NCI-H446 treated with DMSO at 0.1 percent for 48 hours (cell line): ENCODE results near the gene FRMD3.
"Not testable (repeated sequence)": the region's sequence is repeated elsewhere in the genome, so short reads cannot be mapped to it uniquely, and the experiment has no call there.

Experiments used
- DNase-seq: peaks from one replicate; lab custom pipeline; 2025; lab: John Stamatoyannopoulos, UW

FRMD3 gene

GRCh38 chr9:83388346-83388745, 149.9 kb downstream of the FRMD3 start:
- DNase-seq = no peak

GRCh38 chr9:83387401-83388185, 150.6 kb downstream of the FRMD3 start:
- no peak for DNase-seq

GRCh38 chr9:83385317-83385716, 152.9 kb downstream of the FRMD3 start:
- DNase-seq = peak; percentile 41

- peak; percentile 83 for DNase-seq
These were observed 154.0 kb downstream of the FRMD3 start for GRCh38 chr9:83384214-83384613.

GRCh38 chr9:83383034-83383433, 155.2 kb downstream of the FRMD3 start:
- DNase-seq = no peak

GRCh38 chr9:83382421-83382820, 155.8 kb downstream of the FRMD3 start:
- no peak for DNase-seq

- DNase-seq = peak; percentile 2
These were observed 159.2 kb downstream of the FRMD3 start for GRCh38 chr9:83379045-83379444.

GRCh38 chr9:83372957-83373356, 165.2 kb downstream of the FRMD3 start:
- DNase-seq = no peak

GRCh38 chr9:83367326-83367725, 170.9 kb downstream of the FRMD3 start:
- DNase-seq = no peak

- DNase-seq = no peak
These were observed 175.7 kb downstream of the FRMD3 start for GRCh38 chr9:83362341-83362995.

- no peak for DNase-seq
These were observed 179.2 kb downstream of the FRMD3 start for GRCh38 chr9:83359039-83359438.

GRCh38 chr9:83358493-83358892, 179.7 kb downstream of the FRMD3 start:
- DNase-seq = not testable (repeated sequence)

GRCh38 chr9:83355729-83356151, 182.5 kb downstream of the FRMD3 start:
- peak; percentile 27 for DNase-seq

- DNase-seq = no peak
These were observed 183.2 kb downstream of the FRMD3 start for GRCh38 chr9:83355024-83355444.

- no peak for DNase-seq
These were observed 189.2 kb downstream of the FRMD3 start for GRCh38 chr9:83349031-83349430.

- DNase-seq = no peak
These were observed 191.4 kb downstream of the FRMD3 start for GRCh38 chr9:83346655-83347420.

GRCh38 chr9:83343366-83343999, 194.7 kb downstream of the FRMD3 start:
- DNase-seq = no peak

- no peak for DNase-seq
These were observed 195.5 kb downstream of the FRMD3 start for GRCh38 chr9:83342731-83343130.

GRCh38 chr9:83342006-83342405, 196.2 kb downstream of the FRMD3 start:
- no peak for DNase-seq

GRCh38 chr9:83340451-83340850, 197.8 kb downstream of the FRMD3 start:
- DNase-seq = no peak

- DNase-seq = no peak
These were observed 198.8 kb downstream of the FRMD3 start for GRCh38 chr9:83339435-83339834.

GRCh38 chr9:83336706-83337105, 201.5 kb downstream of the FRMD3 start:
- no peak for DNase-seq
